ENCODE measurements around the gene PRKCA. TPM values are rescaled to one million over a fixed set of nuclear protein-coding genes. Genes with fewer than 3 reads are reported as not detected.

Gene PRKCA
- total RNA-seq, 3 donors from 2014 or later (not counting 1 experiment from before 2014, with no cell fraction given): 19.6 to 29.0 (median 20.4) TPM

DNA sequence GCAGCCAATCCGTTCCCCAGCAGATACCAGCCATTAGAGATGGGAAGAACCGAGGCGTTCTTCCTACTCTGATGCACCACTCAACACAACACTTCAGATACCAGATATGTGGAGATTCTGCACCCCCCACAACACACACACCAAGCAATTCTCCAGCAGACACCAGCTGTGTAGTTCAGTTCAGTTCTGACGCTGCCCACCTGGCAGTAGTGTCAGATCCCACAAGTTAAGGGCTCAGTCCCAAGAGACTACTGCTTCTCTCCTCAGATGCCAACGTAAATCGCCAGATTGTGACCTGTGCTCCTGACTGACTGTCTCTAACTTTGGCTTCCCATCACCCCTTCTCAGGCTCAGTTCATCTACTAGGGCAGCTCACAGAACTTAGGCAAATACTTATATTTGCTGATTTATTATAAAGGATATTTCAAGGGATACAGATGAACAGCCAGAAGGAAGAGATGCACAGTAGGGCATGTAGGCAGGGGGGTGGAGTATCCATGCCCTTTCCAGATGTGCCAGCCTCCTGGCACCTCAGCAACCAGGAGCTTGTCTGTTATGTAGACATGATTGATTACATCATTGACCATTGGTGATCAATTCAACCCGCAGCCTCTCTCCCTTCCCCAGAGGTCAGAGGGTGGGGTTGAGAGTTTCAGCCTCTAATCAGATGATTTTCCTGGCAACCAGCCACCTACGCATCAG lies 110.6 kb downstream of the PRKCA start:
- 88% methylated on average over 7 of the region's 8 CpGs for WGBS (ENCODE audit: insufficient coverage)
- H3K27me3 ChIP-seq (ENCODE audit: control insufficient read depth, insufficient read depth, low read length): no peaks in the 10 kb centered on the region
- no peaks in the 10 kb centered on the region for H3K9me3 Mint-ChIP-seq
- no peak overlapping the region for H3K4me3 ChIP-seq (ENCODE audit: low read length)
- peaks cover 9 to 17% of the 10 kb centered on the region in 2 donors for H3K4me1 Mint-ChIP-seq
- H3K27me3 Mint-ChIP-seq (ENCODE audit: low read depth in 2 of 2): no peaks in the 10 kb centered on the region
- H3K27ac ChIP-seq (ENCODE audit: low read length): no peak overlapping the region
- H3K4me3 Mint-ChIP-seq: no peak overlapping the region
- no peak overlapping the region for H3K27ac Mint-ChIP-seq
- no peaks in the 10 kb centered on the region for H3K4me1 ChIP-seq (ENCODE audit: control insufficient read depth, insufficient read depth, low read length)
- H3K36me3 Mint-ChIP-seq: no peaks in the 10 kb centered on the region
- DNase-seq: no peak
- intact Hi-C loops (cut with micrococcal nuclease): no loop called here
- TF ChIP-seq, protein P1, sequence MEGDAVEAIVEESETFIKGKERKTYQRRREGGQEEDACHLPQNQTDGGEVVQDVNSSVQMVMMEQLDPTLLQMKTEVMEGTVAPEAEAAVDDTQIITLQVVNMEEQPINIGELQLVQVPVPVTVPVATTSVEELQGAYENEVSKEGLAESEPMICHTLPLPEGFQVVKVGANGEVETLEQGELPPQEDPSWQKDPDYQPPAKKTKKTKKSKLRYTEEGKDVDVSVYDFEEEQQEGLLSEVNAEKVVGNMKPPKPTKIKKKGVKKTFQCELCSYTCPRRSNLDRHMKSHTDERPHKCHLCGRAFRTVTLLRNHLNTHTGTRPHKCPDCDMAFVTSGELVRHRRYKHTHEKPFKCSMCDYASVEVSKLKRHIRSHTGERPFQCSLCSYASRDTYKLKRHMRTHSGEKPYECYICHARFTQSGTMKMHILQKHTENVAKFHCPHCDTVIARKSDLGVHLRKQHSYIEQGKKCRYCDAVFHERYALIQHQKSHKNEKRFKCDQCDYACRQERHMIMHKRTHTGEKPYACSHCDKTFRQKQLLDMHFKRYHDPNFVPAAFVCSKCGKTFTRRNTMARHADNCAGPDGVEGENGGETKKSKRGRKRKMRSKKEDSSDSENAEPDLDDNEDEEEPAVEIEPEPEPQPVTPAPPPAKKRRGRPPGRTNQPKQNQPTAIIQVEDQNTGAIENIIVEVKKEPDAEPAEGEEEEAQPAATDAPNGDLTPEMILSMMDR (IDR thresholded peaks at IDR 0.05): no peak
- no peak for ATAC-seq
- no peaks in the 10 kb centered on the region for H3K36me3 ChIP-seq (ENCODE audit: control insufficient read depth, insufficient read depth, low read length)
- no peaks in the 10 kb centered on the region for H3K9me3 ChIP-seq (ENCODE audit: control insufficient read depth, insufficient read depth, low read length)

DNA sequence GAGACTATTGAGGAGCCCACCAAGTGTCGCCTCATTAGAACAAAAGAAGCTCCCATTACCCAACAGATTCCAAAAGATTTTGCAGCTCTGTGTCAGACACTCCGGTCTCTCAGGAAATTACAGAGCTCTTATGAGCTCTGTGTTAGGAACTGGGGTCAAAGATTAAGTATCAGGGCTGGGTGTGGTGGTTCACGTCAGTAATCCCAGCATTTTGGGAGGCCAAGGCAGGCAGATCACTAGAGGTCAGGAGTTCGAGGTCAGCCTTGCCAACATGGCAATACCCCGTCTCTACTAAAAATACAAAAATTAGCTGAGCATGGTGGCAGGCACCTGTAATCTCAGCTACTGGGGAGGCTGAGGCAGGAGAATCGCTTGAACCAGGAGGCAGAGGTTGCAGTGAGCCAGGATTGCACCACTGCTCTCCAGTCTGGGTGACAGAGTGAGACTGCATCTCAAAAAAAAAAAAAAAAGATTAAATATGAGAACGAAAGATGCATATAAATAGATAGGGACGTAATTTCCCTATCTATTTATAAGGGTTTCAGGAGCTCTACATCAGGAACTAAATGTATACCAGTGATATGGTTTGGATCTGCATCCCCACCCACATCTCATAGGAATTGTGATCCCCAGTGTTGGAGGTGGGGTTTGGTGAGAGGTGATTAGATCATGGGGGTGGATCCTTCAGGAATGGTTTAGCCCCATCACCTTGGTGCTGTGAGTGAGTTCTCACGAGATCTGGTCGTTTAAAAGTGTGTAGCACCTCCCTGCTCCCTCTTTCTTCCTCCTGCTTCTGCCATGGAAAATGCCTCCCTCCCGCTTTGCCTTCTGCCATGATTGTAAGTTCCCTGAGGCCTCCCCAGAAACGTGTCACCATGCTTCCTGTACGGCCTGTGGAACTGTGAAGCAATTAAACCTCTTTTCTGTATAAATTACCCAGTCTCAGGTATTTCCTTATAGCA lies 111.4 kb downstream of the PRKCA start:
- Histone ChIP-seq H3K27ac (ENCODE audit: low read length) (no peak overlapping the region), H3K4me1 (ENCODE audit: control insufficient read depth, insufficient read depth, low read length) (no peaks in the 10 kb centered on the region), H3K4me3 (ENCODE audit: low read length) (no peak overlapping the region), H3K36me3 (ENCODE audit: control insufficient read depth, insufficient read depth, low read length) (no peaks in the 10 kb centered on the region), H3K27me3 (ENCODE audit: control insufficient read depth, insufficient read depth, low read length) (no peaks in the 10 kb centered on the region), H3K9me3 (ENCODE audit: control insufficient read depth, insufficient read depth, low read length) (no peaks in the 10 kb centered on the region)
- H3K27ac Mint-ChIP-seq: no peak overlapping the region
- TF ChIP-seq, protein P1 (IDR thresholded peaks at IDR 0.05): no peak
- DNase-seq (no peak), ATAC-seq (no peak)
- H3K27me3 Mint-ChIP-seq (ENCODE audit: low read depth in 2 of 2): no peaks in the 10 kb centered on the region
- peaks cover 4 to 12% of the 10 kb centered on the region in 2 donors for H3K4me1 Mint-ChIP-seq
- WGBS (ENCODE audit: insufficient coverage): 91% methylated on average over 11 of the region's 13 CpGs
- intact Hi-C loops (cut with micrococcal nuclease): no loop called here
- H3K4me3 Mint-ChIP-seq: no peak overlapping the region
- no peaks in the 10 kb centered on the region for H3K9me3 Mint-ChIP-seq
- H3K36me3 Mint-ChIP-seq: no peaks in the 10 kb centered on the region

DNA sequence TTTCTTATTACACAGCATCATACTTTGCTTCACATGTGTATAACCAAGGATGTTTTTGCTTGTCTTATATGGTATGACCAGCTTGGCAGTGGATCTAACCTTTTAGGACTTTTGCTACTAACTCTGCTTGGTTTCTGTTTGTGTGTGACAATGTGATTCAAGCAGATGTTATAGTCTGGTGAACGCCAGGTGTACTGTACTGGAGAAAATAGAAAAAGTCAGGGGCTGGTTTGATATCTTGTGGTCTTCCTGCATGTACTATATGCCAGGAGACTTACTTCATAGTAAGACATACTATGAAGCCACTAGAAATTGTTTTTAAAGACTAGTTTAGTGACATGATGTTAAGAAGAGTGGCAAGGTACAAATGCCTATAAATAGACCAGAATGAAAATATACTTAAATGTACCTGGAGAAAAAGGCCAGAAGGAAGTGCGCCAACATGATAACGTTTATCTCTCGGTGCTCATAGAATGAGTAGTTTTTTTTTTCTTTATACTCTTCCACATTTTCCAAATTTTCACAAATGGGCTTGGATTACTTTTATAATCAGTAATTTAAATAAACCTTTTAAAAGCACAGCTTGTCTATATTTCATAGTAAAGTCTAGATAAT lies 112.3 kb downstream of the PRKCA start:
- Histone ChIP-seq H3K36me3 (ENCODE audit: control insufficient read depth, insufficient read depth, low read length) (no peaks in the 10 kb centered on the region), H3K9me3 (ENCODE audit: control insufficient read depth, insufficient read depth, low read length) (no peaks in the 10 kb centered on the region), H3K27ac (ENCODE audit: low read length) (no peak overlapping the region), H3K4me1 (ENCODE audit: control insufficient read depth, insufficient read depth, low read length) (no peaks in the 10 kb centered on the region), H3K27me3 (ENCODE audit: control insufficient read depth, insufficient read depth, low read length) (no peaks in the 10 kb centered on the region), H3K4me3 (ENCODE audit: low read length) (no peak overlapping the region)
- Mint-ChIP-seq H3K9me3 (no peaks in the 10 kb centered on the region), H3K27ac (no peak overlapping the region), H3K36me3 (no peaks in the 10 kb centered on the region), H3K27me3 (ENCODE audit: low read depth in 2 of 2) (no peaks in the 10 kb centered on the region), H3K4me1 (peaks cover 4 to 12% of the 10 kb centered on the region in 2 donors), H3K4me3 (no peak overlapping the region)
- intact Hi-C loops (cut with micrococcal nuclease): no loop called here
- TF ChIP-seq, protein P1 (IDR thresholded peaks at IDR 0.05): no peak
- ATAC-seq (no peak), DNase-seq (no peak)
- 83% methylated on average over 1 of the region's 4 CpGs for WGBS (ENCODE audit: insufficient coverage)
